Mesenteric fat pad (tissue), 1 donor: ENCODE measurements around the gene VPS13C. TPM values are rescaled to one million over a fixed set of nuclear protein-coding genes. Genes with fewer than 3 reads are reported as not detected.

Source experiments
- DNase-seq: peaks from one replicate; pipeline ENCODE4 v3.0.0-alpha.2; 2020; ENCODE audit warnings: low spot score
- total RNA-seq: library from RNA; stranded (reverse); fragmentation: NEBNext Ultra II Directional; extraction: Animal tissue kit (Norgen Biotek cat#: 25700); gene quantifications from one replicate; pipeline ENCODE4 v1.2.1, GENCODE V29; 2021
- donor health status: DM: yes; HTN: yes; CAD: no.

VPS13C gene
- total RNA-seq, 1 donor from 2014 or later = 66.7 TPM

GRCh38 chr15:61820212-61820611 lies 240.0 kb downstream of the VPS13C start:
- DNase-seq = no peak

GRCh38 chr15:61819386-61819785 lies 240.9 kb downstream of the VPS13C start:
- DNase-seq = no peak

- no peak for DNase-seq
Observed at GRCh38 chr15:61818801-61819200, 241.4 kb downstream of the VPS13C start.

- DNase-seq = no peak
Observed at GRCh38 chr15:61816856-61817255, 243.4 kb downstream of the VPS13C start.

- no peak for DNase-seq
Observed at GRCh38 chr15:61815356-61816083, 244.7 kb downstream of the VPS13C start.

- DNase-seq = no peak
Observed at GRCh38 chr15:61812476-61812875, 247.8 kb downstream of the VPS13C start.

- no peak for DNase-seq
Observed at GRCh38 chr15:61811952-61812351, 248.3 kb downstream of the VPS13C start.

- no peak for DNase-seq
Observed at GRCh38 chr15:61809216-61809615, 251.0 kb downstream of the VPS13C start.

GRCh38 chr15:61807281-61807929 lies 252.8 kb downstream of the VPS13C start:
- DNase-seq = no peak

Other genes with a start within 250 kb of the VPS13C start
- not detected for gene C2CD4A, start 6.5 kb upstream of the VPS13C start, total RNA-seq
- gene C2CD4B, start 104.8 kb upstream of the VPS13C start, total RNA-seq = 12.1 TPM